GM20431 (cell line): Measurements from ENCODE around the gene CA10.

Source experiments
- in situ Hi-C: fragments of 300-500 bp; cut with MseI, MboI; formaldehyde crosslinking; loops from one replicate; pipeline ENCODE4 v1.15.0; 2020; ENCODE audit warnings: low sequenced_read_pairs; ENCODE audit not compliant: unreplicated experiment

The CA10 gene

DNA sequence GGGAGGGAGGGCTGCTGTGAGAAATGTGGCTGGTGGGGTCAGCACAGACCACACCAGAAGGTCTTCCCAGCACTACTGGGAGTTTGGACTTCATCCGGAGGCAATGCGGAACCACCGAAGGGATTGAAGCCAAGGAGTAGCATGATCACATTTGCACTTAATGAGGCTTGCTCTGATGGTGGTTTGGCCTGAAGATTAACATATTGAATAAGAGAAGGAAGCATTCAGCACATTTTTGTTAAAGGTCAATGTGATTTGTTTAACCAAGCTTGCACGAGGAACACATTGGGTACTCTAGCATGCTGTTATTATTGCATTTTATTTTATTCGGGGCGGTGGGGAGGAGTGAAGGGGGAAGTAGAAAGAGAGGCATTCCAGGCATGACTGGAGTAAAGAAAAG, 519.5 kb downstream of the CA10 start:
- in situ Hi-C loops: no loop called here

GRCh38 chr17:51636291-51636690, 522.2 kb downstream of the CA10 start:
- in situ Hi-C loops: no loop called here

DNA sequence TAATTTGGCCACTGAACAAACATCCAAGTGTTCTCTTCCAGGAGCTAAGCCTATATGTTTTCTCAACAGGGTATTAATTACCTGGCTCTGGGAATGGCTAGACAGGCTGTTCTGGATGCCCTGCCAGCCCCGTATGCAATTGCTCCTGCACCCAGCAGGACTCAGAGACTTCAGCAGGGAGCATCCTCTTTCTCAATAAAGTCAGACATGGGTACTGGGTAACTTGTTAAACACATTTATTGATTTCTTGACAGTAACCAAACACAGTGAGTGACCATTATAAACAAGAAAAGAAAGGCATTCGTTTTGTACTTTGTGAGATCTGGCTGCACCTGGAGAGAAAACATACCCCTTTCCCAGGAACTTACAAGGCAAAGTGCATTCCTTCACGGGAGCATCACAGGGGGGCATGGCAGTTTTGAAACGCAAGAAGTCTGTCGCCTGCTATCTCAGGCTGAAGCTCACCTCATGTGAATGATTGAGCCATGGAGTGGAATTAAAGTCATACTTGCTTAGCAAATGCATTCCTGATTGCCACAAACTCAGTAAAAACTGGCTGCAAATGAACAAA, 528.3 kb downstream of the CA10 start:
- in situ Hi-C loops: no loop called here

- in situ Hi-C loops: no loop called here
Observed at GRCh38 chr17:51629232-51629631, 529.3 kb downstream of the CA10 start.

DNA sequence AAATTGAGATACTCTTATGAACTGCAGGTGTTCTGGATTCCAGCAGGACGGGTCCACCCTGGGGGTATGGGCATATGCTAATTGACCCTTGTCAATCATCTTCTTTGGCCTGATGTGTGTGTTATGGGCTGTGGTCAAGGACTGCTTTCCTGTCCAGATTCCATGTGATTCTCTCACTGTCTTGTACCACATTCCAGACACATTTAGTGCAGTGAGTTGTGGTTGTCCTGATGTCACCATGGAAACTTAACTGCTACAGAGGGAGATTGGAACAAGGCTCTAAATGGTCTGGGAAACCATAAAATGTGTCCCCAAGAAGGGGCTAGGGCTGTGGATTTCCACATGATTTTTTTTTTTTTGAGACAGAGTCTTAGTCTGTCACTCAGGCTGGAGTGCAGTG, 530.7 kb downstream of the CA10 start:
- in situ Hi-C loops: no loop called here

DNA sequence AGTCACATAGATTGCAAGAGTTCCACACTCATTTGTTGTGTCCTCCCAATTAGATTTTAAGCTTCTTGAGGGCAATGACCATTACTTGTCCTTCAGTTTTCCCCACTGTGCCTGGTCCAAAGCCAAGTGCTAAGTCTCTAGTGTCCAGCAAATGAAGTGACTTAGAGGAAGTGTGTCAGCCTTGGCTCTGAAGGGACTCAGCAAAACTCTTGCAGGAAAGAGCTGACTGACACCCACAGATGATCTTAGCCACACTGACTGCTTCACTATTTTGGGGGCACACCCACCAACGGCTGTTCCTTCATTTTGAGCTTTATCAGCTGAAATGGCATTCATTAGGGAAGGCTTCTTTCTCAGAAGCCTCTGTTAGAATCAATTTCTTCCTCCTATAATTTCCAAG, 540.0 kb downstream of the CA10 start:
- in situ Hi-C loops: no loop called here

GRCh38 chr17:51617986-51618385, 540.5 kb downstream of the CA10 start:
- in situ Hi-C loops: no loop called here

DNA sequence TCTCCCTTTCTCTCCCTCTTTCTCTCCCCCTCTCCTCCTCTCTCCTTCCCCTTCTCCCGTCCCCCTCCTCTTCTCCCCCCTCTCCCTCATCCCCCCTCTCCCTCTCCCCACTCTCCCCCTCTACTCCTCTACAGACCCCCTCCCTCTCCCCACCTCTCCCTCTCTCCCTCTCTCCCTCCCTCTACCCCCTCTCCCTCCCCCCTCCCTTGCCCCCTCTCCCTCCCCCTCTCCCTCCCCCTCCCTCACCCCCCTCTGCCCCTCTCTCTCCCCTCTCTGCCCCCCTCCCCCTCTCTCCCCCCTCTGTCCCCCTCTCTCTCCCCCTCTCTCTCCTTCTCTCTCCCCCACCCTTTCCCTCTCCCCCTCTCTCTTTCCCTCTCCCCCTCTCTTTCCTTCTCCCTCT, 545.3 kb downstream of the CA10 start:
- in situ Hi-C loops: no loop called here

DNA sequence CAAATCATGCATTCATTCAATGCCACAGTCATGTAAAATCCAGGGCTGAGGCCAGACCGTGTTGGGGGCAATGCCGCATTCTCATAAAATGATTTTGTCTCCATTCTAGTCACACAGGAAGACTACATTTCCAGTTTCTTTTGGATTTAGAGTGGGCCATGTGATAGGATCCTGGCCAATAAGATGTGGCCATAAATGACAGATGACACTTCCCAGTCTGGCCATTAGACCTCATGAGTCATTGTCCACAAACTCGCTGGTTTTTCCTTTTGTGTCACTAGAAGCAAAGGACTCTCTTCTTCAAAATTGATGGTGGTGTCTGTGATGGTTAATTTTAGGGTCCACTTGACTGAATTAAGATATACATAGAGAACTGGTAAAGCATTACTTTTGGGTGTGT, 545.8 kb downstream of the CA10 start:
- in situ Hi-C loops: no loop called here

- in situ Hi-C loops: no loop called here
Observed at GRCh38 chr17:51611585-51611984, 546.9 kb downstream of the CA10 start.

GRCh38 chr17:51610834-51611233, 547.7 kb downstream of the CA10 start:
- in situ Hi-C loops: no loop called here

DNA sequence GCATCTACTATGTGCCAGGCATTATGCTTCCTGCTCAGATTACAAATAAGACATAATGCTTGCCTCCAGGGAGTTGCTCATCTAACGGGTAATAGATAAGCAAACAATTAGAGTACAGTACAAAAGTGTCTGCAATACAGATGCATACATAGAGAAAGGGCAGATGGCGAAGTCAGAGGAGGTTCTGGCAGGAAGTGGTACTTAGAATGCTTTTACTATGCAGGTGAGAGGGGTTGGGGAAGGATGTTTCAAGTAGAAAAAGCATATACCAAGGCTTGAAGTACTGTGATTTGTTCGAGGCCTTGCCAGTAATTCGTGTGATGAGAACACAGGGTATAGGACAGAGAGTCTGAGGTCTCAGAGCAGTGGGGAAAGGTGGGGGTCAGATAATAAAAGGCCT, 548.4 kb downstream of the CA10 start:
- in situ Hi-C loops: no loop called here

GRCh38 chr17:51608251-51608933, 550.1 kb downstream of the CA10 start:
- in situ Hi-C loops: no loop called here

GRCh38 chr17:51607512-51607911, 551.0 kb downstream of the CA10 start:
- in situ Hi-C loops: no loop called here

DNA sequence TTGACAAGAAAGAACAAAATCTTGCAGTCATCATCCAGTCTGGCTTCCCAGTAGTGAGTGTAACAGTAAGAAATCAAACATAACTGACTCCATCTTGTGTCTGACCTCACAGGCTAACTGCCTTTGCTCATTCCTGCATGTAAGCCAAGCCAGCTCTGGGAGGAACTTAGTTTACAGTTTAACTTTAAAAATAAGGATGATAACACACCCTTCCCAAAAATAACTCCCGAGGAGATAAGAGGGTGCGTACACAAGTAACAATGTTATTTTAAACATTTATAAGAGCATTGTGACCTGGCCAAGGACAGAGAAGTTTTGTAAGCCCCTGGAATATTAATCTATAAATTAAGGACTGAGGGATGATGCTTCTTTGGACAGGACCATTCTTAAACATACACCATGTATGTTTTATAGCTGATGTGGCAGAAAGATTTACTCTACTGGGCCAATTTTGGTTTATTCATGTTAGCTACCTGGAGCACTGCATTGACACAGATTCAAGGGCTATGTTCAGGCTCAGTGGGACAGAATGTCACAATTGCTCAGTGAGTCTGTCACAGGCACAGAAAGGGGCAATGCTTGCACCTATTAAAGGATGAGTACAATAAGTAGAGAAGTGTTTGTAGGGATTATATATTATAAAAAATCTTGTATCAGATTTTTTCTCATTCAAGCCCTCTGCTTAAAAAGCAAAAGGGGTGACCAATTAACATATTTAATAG, 554.1 kb downstream of the CA10 start:
- in situ Hi-C loops: no loop called here

- in situ Hi-C loops: no loop called here
Observed at GRCh38 chr17:51601622-51602261, 556.8 kb downstream of the CA10 start.

- in situ Hi-C loops: no loop called here
Observed at GRCh38 chr17:51598824-51599223, 559.7 kb downstream of the CA10 start.

- in situ Hi-C loops: no loop called here
Observed at GRCh38 chr17:51597345-51597744, 561.2 kb downstream of the CA10 start.

DNA sequence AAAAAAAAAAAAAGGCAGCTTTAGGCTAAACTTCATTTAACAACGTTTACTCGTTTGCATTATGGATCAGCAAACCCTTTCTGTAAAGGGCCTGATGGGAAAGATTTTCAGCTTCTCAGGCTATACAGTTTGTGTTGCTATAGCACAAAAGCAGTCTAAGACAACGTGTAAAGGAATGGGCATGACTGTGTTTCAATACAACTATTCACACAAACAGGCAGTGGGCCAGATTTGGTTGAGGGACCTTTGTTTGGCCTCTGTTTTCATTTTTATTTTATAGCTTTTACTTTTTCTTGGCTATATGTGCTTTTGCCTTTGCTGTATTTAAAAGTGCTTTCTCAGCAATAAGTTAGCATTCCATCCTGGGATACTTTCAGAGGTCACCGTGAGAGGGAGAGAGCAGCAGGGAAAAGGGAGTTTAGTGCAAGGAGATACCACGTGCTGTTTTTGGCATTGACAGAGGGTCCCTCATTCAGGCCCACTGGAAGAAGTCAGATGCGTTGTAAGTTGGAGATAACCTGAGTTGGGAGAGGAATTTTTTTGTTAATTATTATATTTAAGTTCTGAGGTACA, 562.6 kb downstream of the CA10 start:
- in situ Hi-C loops: no loop called here

- in situ Hi-C loops: no loop called here
Observed at GRCh38 chr17:51590071-51590656, 568.4 kb downstream of the CA10 start.
